ENCODE data around the gene GLDN.

DNA sequence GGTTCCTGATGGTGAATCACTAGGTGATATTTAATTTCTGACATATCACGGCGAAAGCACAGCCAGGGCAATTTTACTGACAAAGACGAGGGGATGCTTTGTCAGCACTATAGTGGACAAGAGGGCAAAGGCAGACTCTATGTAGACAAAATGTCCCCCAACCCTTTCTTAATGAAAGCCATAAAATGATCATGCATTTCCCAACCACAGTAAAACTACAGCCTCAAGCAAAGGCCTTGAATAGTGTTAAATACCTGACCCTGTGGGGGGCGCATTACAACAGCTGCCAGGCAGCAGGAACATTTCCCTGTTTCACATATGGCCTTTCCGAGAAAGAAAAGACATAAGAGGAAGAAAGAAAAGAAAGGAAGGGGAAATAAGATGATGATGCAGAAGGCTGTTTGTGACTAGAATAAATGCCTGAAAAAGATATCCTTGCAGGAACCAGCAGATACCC, 49.5 kb downstream of the GLDN start:
- TF ChIP-seq POLR2A (IDR thresholded peaks at IDR 0.05) = no peak
- TF ChIP-seq, protein P1, sequence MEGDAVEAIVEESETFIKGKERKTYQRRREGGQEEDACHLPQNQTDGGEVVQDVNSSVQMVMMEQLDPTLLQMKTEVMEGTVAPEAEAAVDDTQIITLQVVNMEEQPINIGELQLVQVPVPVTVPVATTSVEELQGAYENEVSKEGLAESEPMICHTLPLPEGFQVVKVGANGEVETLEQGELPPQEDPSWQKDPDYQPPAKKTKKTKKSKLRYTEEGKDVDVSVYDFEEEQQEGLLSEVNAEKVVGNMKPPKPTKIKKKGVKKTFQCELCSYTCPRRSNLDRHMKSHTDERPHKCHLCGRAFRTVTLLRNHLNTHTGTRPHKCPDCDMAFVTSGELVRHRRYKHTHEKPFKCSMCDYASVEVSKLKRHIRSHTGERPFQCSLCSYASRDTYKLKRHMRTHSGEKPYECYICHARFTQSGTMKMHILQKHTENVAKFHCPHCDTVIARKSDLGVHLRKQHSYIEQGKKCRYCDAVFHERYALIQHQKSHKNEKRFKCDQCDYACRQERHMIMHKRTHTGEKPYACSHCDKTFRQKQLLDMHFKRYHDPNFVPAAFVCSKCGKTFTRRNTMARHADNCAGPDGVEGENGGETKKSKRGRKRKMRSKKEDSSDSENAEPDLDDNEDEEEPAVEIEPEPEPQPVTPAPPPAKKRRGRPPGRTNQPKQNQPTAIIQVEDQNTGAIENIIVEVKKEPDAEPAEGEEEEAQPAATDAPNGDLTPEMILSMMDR (IDR thresholded peaks at IDR 0.05) = no peak

All from tibial nerve (tissue), 3 donors.